ENCODE results near the gene IFIT1B.

DNA sequence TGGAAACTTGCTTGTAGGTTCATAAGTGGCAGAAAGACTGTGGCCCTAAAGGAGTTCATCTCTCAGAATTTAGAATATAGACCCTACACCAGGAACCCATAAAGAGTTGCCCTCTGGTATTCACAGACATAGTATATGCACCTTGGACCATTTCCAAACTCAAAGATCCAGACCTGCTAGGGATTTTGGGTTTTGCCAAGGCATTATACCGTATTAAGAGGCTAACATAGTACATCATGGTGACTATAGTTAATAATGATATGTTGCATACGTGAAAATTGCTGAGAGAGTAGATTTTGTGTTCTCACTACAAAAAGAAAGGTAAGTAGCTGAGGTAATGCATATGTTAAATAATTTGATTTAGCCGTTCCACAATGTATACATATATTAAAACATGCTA, 36.2 kb upstream of the IFIT1B start:
- TF ChIP-seq, protein P1, sequence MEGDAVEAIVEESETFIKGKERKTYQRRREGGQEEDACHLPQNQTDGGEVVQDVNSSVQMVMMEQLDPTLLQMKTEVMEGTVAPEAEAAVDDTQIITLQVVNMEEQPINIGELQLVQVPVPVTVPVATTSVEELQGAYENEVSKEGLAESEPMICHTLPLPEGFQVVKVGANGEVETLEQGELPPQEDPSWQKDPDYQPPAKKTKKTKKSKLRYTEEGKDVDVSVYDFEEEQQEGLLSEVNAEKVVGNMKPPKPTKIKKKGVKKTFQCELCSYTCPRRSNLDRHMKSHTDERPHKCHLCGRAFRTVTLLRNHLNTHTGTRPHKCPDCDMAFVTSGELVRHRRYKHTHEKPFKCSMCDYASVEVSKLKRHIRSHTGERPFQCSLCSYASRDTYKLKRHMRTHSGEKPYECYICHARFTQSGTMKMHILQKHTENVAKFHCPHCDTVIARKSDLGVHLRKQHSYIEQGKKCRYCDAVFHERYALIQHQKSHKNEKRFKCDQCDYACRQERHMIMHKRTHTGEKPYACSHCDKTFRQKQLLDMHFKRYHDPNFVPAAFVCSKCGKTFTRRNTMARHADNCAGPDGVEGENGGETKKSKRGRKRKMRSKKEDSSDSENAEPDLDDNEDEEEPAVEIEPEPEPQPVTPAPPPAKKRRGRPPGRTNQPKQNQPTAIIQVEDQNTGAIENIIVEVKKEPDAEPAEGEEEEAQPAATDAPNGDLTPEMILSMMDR (IDR thresholded peaks at IDR 0.05) = no peak
- no peak for TF ChIP-seq POLR2A (IDR thresholded peaks at IDR 0.05)

Measured in thyroid gland (tissue), 4 donors.